Activated CD8-positive, alpha-beta memory T cell treated with anti-CD3 and anti-CD28 coated beads for 4 hours (primary cell): ENCODE results near the gene RORC.
"Not testable (repeated sequence)": the region's sequence is repeated elsewhere in the genome, so short reads cannot be mapped to it uniquely, and the experiment has no call there.

Experiments used
- DNase-seq, 2 donors: peaks; one replicate each; pipeline ENCODE4 v3.0.0-alpha.2; 2020; ENCODE audit warnings: low read depth in 2 of 2

Gene RORC

GRCh38 chr1:151831605-151832004, at the start of gene RORC:
Gene RORC (minus strand): TSS chr1:151831802. CDS start chr1:151831764, 38 bp downstream.
- DNase-seq = no peak

GRCh38 chr1:151875419-151876097, 44.0 kb upstream of the RORC start:
- DNase-seq = no peak

- DNase-seq = not testable (repeated sequence)
Observed at GRCh38 chr1:151872776-151873175, 41.2 kb upstream of the RORC start.

GRCh38 chr1:151871284-151872030, 39.9 kb upstream of the RORC start:
- no peak for DNase-seq

- DNase-seq = no peak
Observed at GRCh38 chr1:151868486-151868885, 36.9 kb upstream of the RORC start.

GRCh38 chr1:151867765-151868411, 36.3 kb upstream of the RORC start:
- DNase-seq = no peak

- no peak for DNase-seq
Observed at GRCh38 chr1:151867321-151867720, 35.7 kb upstream of the RORC start.

GRCh38 chr1:151864411-151864810, 32.8 kb upstream of the RORC start:
- DNase-seq = no peak

GRCh38 chr1:151862604-151863003, 31.0 kb upstream of the RORC start:
- DNase-seq = no peak

- no peak for DNase-seq
Observed at GRCh38 chr1:151860504-151861187, 29.0 kb upstream of the RORC start.

- DNase-seq = no peak
Observed at GRCh38 chr1:151859891-151860293, 28.3 kb upstream of the RORC start.

GRCh38 chr1:151858886-151859665, 27.5 kb upstream of the RORC start:
- no peak for DNase-seq

GRCh38 chr1:151858030-151858746, 26.6 kb upstream of the RORC start:
- no peak for DNase-seq

- no peak for DNase-seq
Observed at GRCh38 chr1:151855933-151856332, 24.3 kb upstream of the RORC start.

- not testable (repeated sequence) for DNase-seq
Observed at GRCh38 chr1:151855516-151855915, 23.9 kb upstream of the RORC start.

- DNase-seq = no peak
Observed at GRCh38 chr1:151854658-151855057, 23.1 kb upstream of the RORC start.

- DNase-seq = no peak
Observed at GRCh38 chr1:151853411-151853943, 21.9 kb upstream of the RORC start, which contains the start of gene THEM5. Gene THEM5 (minus strand): TSS chr1:151853712. CDS start chr1:151853565, 147 bp downstream.

GRCh38 chr1:151852733-151853132, 21.1 kb upstream of the RORC start:
- no peak for DNase-seq

GRCh38 chr1:151851886-151852285, 20.3 kb upstream of the RORC start:
- DNase-seq = no peak

- DNase-seq = no peak
Observed at GRCh38 chr1:151849871-151850270, 18.3 kb upstream of the RORC start.
